Ishikawa (cell line): ENCODE data around the gene CCSER2.

Source experiments
- CREB1 ChIP-seq: IDR thresholded peaks from 2 replicates; pipeline ENCODE4 v1.6.1; 2012; ENCODE audit warnings: low read depth
- EP300 ChIP-seq: IDR thresholded peaks from 2 replicates; pipeline ENCODE4 v1.6.1; 2012; ENCODE audit warnings: borderline replicate concordance
- FOXM1 ChIP-seq: IDR thresholded peaks from 2 replicates; pipeline ENCODE4 v1.6.1; 2012; ENCODE audit warnings: low read depth, borderline replicate concordance
- NFIC ChIP-seq: IDR thresholded peaks from 2 replicates; pipeline ENCODE4 v1.6.1; 2012
- RAD21 ChIP-seq: IDR thresholded peaks from 2 replicates; pipeline ENCODE4 v1.6.1; 2012; ENCODE audit warnings: low read depth
- TAF1 ChIP-seq: IDR thresholded peaks from 2 replicates; pipeline ENCODE4 v1.6.1; 2012; ENCODE audit warnings: low read depth, mild to moderate bottlenecking
- TCF12 ChIP-seq: IDR thresholded peaks from 2 replicates; pipeline ENCODE4 v1.6.1; 2012; ENCODE audit warnings: low read depth
- TEAD4 ChIP-seq: IDR thresholded peaks from 2 replicates; pipeline ENCODE4 v1.6.1; 2012
- ZBTB7A ChIP-seq: IDR thresholded peaks from 2 replicates; pipeline ENCODE4 v1.6.1; 2012; ENCODE audit warnings: low read depth
- TF ChIP-seq, protein P1 (sequence below): IDR thresholded peaks from 2 replicates; pipeline ENCODE4 v1.6.1; 2012
- TF ChIP-seq, protein P2 (sequence below): IDR thresholded peaks from 2 replicates; pipeline ENCODE4 v1.6.1; 2012; ENCODE audit warnings: low read depth, mild to moderate bottlenecking

DNA sequence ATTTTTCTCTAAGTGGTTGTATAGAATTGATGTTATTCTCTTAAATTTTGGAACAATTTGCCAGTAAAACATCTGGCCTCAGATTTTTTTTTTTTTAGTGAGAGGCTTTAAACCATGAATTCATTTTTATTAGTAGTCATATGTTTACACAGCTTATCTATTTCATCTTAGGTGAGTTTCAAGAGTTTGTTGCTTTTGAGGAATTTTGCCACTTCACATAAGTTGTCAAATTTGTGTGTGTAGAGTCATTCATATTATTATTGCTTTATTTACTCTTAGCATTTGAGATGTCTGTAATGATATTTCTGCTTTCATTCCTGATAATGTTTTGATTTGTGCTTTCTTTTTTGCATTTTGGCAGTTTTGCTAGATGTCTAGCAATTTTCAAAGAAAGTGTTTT is 132.1 kb downstream of the CCSER2 start:
- TF ChIP-seq FOXM1 (no peak), TCF12 (no peak), NFIC (no peak), RAD21 (no peak), TAF1 (no peak), TEAD4 (no peak), CREB1 (no peak), EP300 (no peak), ZBTB7A (no peak)
- TF ChIP-seq, protein P1, sequence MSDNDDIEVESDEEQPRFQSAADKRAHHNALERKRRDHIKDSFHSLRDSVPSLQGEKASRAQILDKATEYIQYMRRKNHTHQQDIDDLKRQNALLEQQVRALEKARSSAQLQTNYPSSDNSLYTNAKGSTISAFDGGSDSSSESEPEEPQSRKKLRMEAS, result no peak
- TF ChIP-seq, protein P2, sequence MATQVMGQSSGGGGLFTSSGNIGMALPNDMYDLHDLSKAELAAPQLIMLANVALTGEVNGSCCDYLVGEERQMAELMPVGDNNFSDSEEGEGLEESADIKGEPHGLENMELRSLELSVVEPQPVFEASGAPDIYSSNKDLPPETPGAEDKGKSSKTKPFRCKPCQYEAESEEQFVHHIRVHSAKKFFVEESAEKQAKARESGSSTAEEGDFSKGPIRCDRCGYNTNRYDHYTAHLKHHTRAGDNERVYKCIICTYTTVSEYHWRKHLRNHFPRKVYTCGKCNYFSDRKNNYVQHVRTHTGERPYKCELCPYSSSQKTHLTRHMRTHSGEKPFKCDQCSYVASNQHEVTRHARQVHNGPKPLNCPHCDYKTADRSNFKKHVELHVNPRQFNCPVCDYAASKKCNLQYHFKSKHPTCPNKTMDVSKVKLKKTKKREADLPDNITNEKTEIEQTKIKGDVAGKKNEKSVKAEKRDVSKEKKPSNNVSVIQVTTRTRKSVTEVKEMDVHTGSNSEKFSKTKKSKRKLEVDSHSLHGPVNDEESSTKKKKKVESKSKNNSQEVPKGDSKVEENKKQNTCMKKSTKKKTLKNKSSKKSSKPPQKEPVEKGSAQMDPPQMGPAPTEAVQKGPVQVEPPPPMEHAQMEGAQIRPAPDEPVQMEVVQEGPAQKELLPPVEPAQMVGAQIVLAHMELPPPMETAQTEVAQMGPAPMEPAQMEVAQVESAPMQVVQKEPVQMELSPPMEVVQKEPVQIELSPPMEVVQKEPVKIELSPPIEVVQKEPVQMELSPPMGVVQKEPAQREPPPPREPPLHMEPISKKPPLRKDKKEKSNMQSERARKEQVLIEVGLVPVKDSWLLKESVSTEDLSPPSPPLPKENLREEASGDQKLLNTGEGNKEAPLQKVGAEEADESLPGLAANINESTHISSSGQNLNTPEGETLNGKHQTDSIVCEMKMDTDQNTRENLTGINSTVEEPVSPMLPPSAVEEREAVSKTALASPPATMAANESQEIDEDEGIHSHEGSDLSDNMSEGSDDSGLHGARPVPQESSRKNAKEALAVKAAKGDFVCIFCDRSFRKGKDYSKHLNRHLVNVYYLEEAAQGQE, result no peak
